WERI-Rb-1 (cell line): ENCODE data around the gene ALG5.

Source experiments
- DNase-seq: peaks from one replicate; pipeline ENCODE4 v3.0.0-alpha.2; 2020
- H3K27ac ChIP-seq: fragments of 250-450 bp; sonication (Bioruptor Pico); 2 replicates; pipeline ENCODE4 v1.5.1; 2020; ENCODE audit warnings: mild to moderate bottlenecking, moderate library complexity
- H3K27me3 ChIP-seq: fragments of 250-450 bp; sonication (Bioruptor Pico); 2 replicates; pipeline ENCODE4 v1.5.1; 2021; ENCODE audit warnings: mild to moderate bottlenecking, low read depth, moderate library complexity; ENCODE audit not compliant: insufficient read depth, severe bottlenecking
- H3K36me3 ChIP-seq: fragments of 250-450 bp; sonication (Bioruptor Pico); 2 replicates; pipeline ENCODE4 v1.5.1; 2020; ENCODE audit warnings: mild to moderate bottlenecking, moderate library complexity
- H3K4me3 ChIP-seq: 2 replicates; pipeline ENCODE4 v1.5.1; 2011; ENCODE audit warnings: low read depth, mild to moderate bottlenecking, control low read depth, low read length
- H3K9me3 ChIP-seq: fragments of 250-450 bp; sonication (Bioruptor Pico); 2 replicates; pipeline ENCODE4 v1.5.1; 2021; ENCODE audit warnings: mild to moderate bottlenecking, moderate library complexity; ENCODE audit not compliant: severe bottlenecking
- TF ChIP-seq, protein P1 (sequence below): IDR thresholded peaks from 2 replicates; pipeline ENCODE4 v1.5.1; 2011; ENCODE audit warnings: low read depth, mild to moderate bottlenecking, control low read depth, inconsistent platforms, low read length

Gene ALG5

DNA sequence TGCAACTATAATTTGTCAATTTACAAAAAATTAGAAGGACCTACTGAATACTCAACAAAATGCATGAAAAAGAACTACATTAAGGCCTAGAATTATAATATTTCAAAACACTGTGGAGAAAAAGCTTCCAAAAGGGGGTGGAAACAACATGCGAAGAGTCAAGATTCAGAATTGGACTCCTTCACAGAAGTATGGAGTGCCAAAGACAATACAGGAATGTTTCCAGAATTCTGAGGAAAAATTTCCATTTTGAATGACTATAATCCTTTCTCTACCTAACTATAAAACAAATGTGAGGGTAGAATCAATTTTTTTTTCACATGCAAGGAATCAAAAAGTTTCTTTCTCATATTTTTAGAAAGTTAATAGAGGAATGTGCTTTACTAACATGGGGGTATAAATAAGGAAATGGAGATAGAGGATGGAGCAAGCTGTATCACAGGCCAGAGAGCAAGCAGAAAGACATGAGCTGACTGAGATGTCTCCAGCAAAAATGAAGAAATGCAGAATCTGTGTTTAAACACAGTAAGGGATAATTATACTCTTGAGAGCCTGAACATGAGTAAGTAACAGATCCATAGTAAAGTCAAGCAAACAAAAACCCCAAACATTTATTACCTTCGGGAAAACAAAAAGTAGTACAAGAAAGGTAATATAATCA is 39.6 kb downstream of the ALG5 start:
- Histone ChIP-seq H3K27ac (no peak overlapping the region), H3K4me3 (no peak overlapping the region), H3K36me3 (no peaks in the 10 kb centered on the region), H3K9me3 (no peaks in the 10 kb centered on the region), H3K27me3 (no peaks in the 10 kb centered on the region)
- no peak for DNase-seq
- TF ChIP-seq, protein P1, sequence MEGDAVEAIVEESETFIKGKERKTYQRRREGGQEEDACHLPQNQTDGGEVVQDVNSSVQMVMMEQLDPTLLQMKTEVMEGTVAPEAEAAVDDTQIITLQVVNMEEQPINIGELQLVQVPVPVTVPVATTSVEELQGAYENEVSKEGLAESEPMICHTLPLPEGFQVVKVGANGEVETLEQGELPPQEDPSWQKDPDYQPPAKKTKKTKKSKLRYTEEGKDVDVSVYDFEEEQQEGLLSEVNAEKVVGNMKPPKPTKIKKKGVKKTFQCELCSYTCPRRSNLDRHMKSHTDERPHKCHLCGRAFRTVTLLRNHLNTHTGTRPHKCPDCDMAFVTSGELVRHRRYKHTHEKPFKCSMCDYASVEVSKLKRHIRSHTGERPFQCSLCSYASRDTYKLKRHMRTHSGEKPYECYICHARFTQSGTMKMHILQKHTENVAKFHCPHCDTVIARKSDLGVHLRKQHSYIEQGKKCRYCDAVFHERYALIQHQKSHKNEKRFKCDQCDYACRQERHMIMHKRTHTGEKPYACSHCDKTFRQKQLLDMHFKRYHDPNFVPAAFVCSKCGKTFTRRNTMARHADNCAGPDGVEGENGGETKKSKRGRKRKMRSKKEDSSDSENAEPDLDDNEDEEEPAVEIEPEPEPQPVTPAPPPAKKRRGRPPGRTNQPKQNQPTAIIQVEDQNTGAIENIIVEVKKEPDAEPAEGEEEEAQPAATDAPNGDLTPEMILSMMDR: no peak

DNA sequence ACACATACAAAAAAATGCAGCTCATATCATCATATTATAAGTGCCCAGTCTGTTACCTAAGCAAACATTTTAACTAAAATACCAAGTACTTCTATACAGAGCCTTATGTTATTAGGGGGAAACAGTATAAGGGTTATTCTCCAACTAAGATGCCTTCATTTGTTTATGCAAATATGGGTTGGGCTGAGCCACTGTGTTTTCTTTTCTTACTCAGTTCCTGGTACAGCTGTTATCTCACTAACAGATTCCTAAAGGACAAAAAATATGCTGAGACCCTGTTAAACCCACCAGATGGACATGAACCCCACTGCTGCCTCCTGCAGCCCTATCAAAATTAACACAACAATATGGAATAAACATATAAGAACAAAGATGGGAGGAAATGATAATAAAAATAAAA is 44.6 kb downstream of the ALG5 start:
- Histone ChIP-seq H3K27ac (no peak overlapping the region), H3K9me3 (no peaks in the 10 kb centered on the region), H3K4me3 (no peak overlapping the region), H3K27me3 (no peaks in the 10 kb centered on the region), H3K36me3 (no peaks in the 10 kb centered on the region)
- TF ChIP-seq, protein P1: no peak
- no peak for DNase-seq

DNA sequence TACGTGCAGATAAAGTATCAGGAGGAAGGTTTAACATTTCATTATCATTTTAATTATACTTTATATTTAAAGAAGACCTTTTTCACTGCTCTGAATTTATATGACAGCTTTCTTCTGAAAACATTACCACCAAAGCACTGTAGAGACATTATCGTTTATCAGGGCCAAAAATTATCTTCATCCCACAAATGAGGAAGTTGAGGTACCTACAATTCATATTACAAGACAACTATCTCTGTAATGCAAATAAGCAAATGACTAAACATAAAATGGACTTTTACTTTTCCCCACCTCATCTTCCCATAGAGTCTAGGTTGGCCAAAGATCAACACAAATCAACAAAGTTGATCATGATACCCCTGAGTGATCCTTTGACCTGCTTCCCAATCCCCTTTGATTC is 48.2 kb downstream of the ALG5 start:
- H3K9me3 ChIP-seq: no peaks in the 10 kb centered on the region
- TF ChIP-seq, protein P1: no peak
- no peaks in the 10 kb centered on the region for H3K27me3 ChIP-seq
- no peak for DNase-seq
- H3K4me3 ChIP-seq: no peak overlapping the region
- H3K27ac ChIP-seq: no peak overlapping the region
- no peaks in the 10 kb centered on the region for H3K36me3 ChIP-seq

DNA sequence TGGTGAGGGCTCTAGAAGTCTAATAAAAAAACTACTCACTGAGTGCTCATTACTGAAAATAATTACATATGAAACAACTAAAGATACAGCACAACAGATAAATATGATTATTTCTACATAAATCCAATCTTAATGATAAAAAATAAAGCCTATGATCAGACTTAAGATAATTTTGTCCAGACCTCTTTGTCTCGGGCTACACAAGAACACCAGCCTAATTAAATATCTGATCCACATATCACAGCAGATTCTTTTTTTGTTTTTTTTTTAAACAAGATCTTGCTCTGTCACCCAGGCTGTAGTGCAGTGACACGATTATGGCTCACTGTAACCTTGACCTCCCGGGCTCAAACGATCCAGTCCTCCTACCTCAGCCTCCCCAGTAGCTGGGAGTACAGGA is 48.8 kb downstream of the ALG5 start:
- Histone ChIP-seq H3K4me3 (no peak overlapping the region), H3K27me3 (no peaks in the 10 kb centered on the region), H3K27ac (no peak overlapping the region), H3K36me3 (no peaks in the 10 kb centered on the region), H3K9me3 (no peaks in the 10 kb centered on the region)
- DNase-seq: no peak
- TF ChIP-seq, protein P1: no peak

DNA sequence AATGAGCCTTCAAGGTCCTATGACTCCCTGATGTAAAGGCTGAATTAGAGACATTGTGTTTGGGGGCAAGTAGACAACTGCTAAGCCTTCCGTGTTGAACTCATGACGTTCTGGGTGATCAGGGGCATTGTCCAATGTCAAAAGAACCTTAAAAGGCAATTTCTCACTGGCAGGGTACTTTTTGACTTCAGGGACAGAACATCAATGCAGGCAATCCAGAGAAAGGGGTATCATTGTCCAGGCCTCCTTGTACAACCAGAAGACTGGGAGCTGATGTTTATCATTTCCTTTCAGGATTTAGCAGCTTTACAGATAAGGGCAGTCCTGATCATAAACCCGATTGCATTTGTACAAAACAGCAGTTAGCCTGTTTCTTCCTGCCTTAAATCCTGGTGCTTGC is 54.1 kb downstream of the ALG5 start:
- TF ChIP-seq, protein P1: no peak
- no peaks in the 10 kb centered on the region for H3K27me3 ChIP-seq
- DNase-seq: no peak
- H3K9me3 ChIP-seq: no peaks in the 10 kb centered on the region
- H3K4me3 ChIP-seq: no peak overlapping the region
- no peaks in the 10 kb centered on the region for H3K36me3 ChIP-seq
- no peak overlapping the region for H3K27ac ChIP-seq

DNA sequence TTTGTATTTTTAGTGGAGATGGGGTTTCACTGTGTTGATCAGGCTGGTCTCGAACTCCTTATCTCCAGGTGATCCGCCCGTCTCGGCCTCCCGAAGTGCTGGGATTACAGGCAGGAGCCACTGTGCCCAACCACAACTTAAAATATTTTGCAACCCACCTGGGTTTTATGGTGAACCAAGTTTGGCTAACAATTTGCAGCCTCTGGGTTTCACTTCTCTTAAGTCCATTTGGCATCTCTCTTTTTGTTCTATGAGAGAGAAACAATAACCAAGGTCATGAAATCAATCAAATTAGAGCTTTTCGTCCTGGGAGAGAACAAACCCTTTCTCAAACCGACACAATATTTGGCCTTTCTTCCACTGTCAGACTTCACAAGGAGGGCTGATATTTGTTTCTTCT is 73.5 kb downstream of the ALG5 start:
- H3K27ac ChIP-seq: no peak overlapping the region
- no peak for DNase-seq

More for the DNA sequence above, 73.5 kb downstream of the ALG5 start:
- Histone ChIP-seq H3K36me3 (no peaks in the 10 kb centered on the region), H3K9me3 (no peaks in the 10 kb centered on the region), H3K27me3 (no peaks in the 10 kb centered on the region), H3K4me3 (no peak overlapping the region)
- TF ChIP-seq, protein P1: no peak
